ENCODE results near the gene AMIGO2.
"Not testable (repeated sequence)": the region's sequence is repeated elsewhere in the genome, so short reads cannot be mapped to it uniquely, and the experiment has no call there.

The AMIGO2 gene

DNA sequence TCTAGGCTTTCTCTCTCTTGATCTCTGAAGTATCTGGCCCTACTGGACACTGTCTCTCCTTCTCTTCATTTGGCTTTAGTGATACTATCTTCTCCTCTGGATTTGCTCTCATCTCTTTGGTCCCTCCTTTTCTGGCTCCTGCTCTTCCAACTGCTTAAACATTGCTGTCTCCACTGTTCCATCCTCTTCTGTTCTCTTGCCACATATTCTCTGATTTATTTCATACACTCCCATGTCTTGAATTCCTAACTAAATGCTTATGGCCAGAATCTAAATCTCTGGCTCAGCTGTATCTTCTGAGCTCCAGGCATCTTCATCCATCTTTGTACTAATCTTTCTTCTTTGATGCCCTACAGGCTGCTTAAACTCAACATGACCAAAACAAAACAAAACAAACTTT lies 25.8 kb downstream of the AMIGO2 start:
- H3K4me3 ChIP-seq (ENCODE audit: low read depth, low read length) = no peak overlapping the region
- TF ChIP-seq, protein P1, sequence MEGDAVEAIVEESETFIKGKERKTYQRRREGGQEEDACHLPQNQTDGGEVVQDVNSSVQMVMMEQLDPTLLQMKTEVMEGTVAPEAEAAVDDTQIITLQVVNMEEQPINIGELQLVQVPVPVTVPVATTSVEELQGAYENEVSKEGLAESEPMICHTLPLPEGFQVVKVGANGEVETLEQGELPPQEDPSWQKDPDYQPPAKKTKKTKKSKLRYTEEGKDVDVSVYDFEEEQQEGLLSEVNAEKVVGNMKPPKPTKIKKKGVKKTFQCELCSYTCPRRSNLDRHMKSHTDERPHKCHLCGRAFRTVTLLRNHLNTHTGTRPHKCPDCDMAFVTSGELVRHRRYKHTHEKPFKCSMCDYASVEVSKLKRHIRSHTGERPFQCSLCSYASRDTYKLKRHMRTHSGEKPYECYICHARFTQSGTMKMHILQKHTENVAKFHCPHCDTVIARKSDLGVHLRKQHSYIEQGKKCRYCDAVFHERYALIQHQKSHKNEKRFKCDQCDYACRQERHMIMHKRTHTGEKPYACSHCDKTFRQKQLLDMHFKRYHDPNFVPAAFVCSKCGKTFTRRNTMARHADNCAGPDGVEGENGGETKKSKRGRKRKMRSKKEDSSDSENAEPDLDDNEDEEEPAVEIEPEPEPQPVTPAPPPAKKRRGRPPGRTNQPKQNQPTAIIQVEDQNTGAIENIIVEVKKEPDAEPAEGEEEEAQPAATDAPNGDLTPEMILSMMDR (IDR thresholded peaks at IDR 0.05; ENCODE audit: insufficient read depth, low read depth, low read length, missing control alignments) = no peak

DNA sequence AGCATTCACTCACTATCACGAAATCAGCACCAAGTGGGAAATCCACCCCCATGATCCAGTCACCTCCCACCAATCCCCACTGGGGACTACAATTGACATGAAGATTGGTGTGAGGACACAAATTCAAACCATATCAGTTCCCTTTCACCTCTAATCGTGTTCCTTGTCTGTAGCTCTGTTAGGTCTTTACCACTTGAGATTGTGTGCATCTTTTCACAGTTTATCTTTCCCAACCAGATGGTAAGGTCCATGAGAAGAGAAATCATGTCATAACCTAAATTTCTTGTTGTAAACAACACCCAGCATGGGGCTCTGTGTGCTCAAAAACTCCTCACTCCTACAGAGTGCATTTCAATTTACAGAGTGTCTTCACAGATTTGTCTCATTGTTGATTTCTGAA lies 27.5 kb downstream of the AMIGO2 start:
- TF ChIP-seq, protein P1 (IDR thresholded peaks at IDR 0.05; ENCODE audit: insufficient read depth, low read depth, low read length, missing control alignments) = no peak
- H3K4me3 ChIP-seq (ENCODE audit: low read depth, low read length) = no peak overlapping the region
- DNase-seq (ENCODE audit: low read depth) = no peak

More for the DNA sequence above, 25.8 kb downstream of the AMIGO2 start:
- DNase-seq (ENCODE audit: low read depth) = no peak

DNA sequence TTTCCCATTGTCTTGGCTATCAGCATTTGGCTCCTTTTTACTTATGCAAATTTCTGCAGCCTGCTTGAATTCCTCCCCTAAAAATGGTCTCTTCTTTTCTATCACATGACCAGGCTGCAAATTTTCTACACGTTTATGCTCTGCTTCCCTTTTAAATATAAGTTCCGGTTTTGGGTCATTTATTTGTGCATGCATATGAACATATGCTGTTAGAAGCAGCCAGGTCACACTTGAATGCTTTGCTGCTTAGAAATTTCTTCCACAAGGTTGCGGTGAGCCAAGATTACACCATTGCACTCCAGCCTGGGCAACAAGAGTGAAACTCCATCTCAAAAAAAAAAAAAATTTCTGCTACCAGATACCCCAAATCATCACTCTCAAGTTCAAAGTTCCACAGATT lies 28.5 kb downstream of the AMIGO2 start:
- not testable (repeated sequence) for H3K4me3 ChIP-seq (ENCODE audit: low read depth, low read length)

DNA sequence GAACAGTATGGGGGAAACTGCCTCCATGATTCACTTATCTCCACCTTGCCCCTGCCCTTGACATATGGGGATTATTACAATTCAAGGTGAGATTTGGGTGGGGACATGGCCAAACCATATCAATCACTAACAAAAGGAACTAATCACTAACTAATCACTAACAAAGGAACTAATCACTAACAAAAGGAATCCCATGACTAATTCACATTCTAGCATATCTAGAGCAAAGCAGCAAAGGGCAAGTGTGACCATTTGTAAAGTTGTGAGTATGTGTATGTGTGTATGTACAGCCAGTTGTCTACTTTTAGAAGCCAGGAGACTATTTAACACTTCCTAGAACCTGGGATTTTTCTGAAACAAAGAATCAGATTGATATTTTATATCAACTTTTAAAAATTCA lies 31.2 kb downstream of the AMIGO2 start:
- TF ChIP-seq, protein P1 (IDR thresholded peaks at IDR 0.05; ENCODE audit: insufficient read depth, low read depth, low read length, missing control alignments) = no peak
- no peak for DNase-seq (ENCODE audit: low read depth)

More for the DNA sequence above, 28.5 kb downstream of the AMIGO2 start:
- DNase-seq (ENCODE audit: low read depth) = peak; percentile 1

DNA sequence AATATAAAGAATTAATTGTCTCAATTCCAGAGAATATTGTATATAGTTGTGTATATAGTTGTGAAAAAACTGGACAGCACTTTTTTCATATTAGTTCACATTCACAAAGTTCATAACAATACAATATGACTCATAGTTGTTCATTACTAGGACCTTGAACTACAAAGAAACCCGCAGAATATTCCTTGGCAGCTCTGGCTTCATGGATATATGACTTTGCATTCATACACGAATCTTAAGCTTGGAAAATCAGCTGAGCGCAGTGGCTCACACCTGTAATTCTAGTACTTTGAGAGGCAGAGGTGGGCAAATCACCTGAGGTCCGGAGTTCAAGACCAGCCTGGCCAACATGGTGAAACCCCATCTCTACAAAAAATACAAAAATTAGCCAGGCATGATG lies 38.4 kb downstream of the AMIGO2 start:
- no peak for DNase-seq (ENCODE audit: low read depth)

More for the DNA sequence above, 31.2 kb downstream of the AMIGO2 start:
- no peak overlapping the region for H3K4me3 ChIP-seq (ENCODE audit: low read depth, low read length)

DNA sequence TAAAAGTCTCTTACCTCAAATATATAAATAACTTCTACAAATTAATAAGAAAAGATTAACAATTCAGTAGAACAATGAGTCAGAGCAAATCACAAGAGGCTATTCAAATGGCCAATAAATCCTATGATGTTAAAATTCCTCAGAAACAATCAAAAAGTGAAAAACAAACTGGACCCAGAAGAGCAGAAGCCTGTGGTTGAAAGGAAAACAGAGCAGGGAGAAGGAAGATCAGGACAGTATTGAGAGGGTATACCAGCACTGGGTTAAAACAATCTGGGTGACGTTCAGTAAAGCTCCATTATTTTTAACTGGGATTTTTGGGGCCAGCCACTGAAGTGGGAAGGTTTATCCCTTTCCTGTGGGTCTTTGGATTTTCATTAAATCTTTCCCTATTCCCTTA lies 40.0 kb downstream of the AMIGO2 start:
- no peak for DNase-seq (ENCODE audit: low read depth)
- no peak overlapping the region for H3K4me3 ChIP-seq (ENCODE audit: low read depth, low read length)
- TF ChIP-seq, protein P1 (IDR thresholded peaks at IDR 0.05; ENCODE audit: insufficient read depth, low read depth, low read length, missing control alignments) = no peak

More for the DNA sequence above, 38.4 kb downstream of the AMIGO2 start:
- TF ChIP-seq, protein P1 (IDR thresholded peaks at IDR 0.05; ENCODE audit: insufficient read depth, low read depth, low read length, missing control alignments) = no peak
- H3K4me3 ChIP-seq (ENCODE audit: low read depth, low read length) = no peak overlapping the region

DNA sequence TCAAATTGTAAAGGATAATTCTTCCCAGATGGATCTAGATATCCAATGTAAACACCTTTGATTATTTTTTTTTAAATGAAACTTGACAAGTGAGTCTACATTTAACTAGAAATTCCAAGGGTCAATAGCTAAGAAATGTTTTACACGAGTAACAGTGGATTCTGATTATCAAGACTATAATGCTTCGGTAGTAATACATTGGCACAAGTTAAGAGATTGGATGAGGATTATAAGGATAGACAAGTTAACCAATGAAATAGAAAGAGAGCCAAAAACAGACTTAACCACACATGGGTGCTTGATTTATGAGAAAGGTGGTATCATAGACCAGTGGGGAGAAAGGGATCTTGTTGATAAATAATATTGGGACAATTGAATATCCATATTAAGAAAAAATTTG lies 40.7 kb downstream of the AMIGO2 start:
- no peak overlapping the region for H3K4me3 ChIP-seq (ENCODE audit: low read depth, low read length)
- DNase-seq (ENCODE audit: low read depth) = no peak
- TF ChIP-seq, protein P1 (IDR thresholded peaks at IDR 0.05; ENCODE audit: insufficient read depth, low read depth, low read length, missing control alignments) = no peak
